Islet of Langerhans (tissue), 1 donor: ENCODE results near the gene PTF1A.
"Not testable (repeated sequence)": the region's sequence is repeated elsewhere in the genome, so short reads cannot be mapped to it uniquely, and the experiment has no call there.

Source experiments
- FAIRE-seq: peaks from one replicate; lab custom pipeline; 2011; peaks lifted over from hg19 to GRCh38; lab: Jason Lieb, UNC

Gene PTF1A

GRCh38 chr10:23204773-23205172 is 12.7 kb downstream of the PTF1A start:
- FAIRE-seq = no peak

- FAIRE-seq = no peak
Observed at GRCh38 chr10:23205972-23206642, 14.0 kb downstream of the PTF1A start.

- FAIRE-seq = no peak
Observed at GRCh38 chr10:23217471-23217870, 25.4 kb downstream of the PTF1A start.

- FAIRE-seq = no peak
Observed at GRCh38 chr10:23230582-23230981, 38.5 kb downstream of the PTF1A start.

- FAIRE-seq = no peak
Observed at GRCh38 chr10:23238015-23238414, 45.9 kb downstream of the PTF1A start.

GRCh38 chr10:23241779-23242178 is 49.7 kb downstream of the PTF1A start:
- not testable (repeated sequence) for FAIRE-seq
